HCT116 (cell line): ENCODE data around the gene MEAK7. TPM values are rescaled to one million over a fixed set of nuclear protein-coding genes. Genes with fewer than 3 reads are reported as not detected.

ENCODE experiments used
- ATAC-seq: fragments of 200-7000 bp; cut with Tn5 transposase; 2 replicates; pipeline ENCODE4 v1.9.1; 2020; ENCODE audit warnings: mild to moderate bottlenecking, moderate library complexity
- BruUV-seq: library from RNA; stranded (reverse); fragments of 400-500 nt; replicated peaks from 2 replicates; lab custom pipeline; 2021; lab: Mats Ljungman, UMichigan
- CTCF ChIA-PET: fragments of 300-600 bp; sonication (Branson Sonifier 250); formaldehyde crosslinking; loops from one replicate; lab custom pipeline; 2021; ENCODE audit warnings: antibody characterized with exemption; lab: Charles Lee
- POLR2A ChIA-PET: fragments of 300-600, 350-600 bp; sonication (Branson Sonifier 250); formaldehyde crosslinking; loops from one replicate; lab custom pipeline; 2021; ENCODE audit warnings: antibody characterized with exemption; lab: Charles Lee
- RAD21 ChIA-PET, 2 experiments: fragments of 300-600 bp; sonication (Branson Sonifier 250); formaldehyde crosslinking; loops; one replicate each; lab custom pipeline; 2023; ENCODE audit warnings: low total read pairs in 2 of 2; ENCODE audit not compliant: uncharacterized antibody in 2 of 2, unreplicated experiment in 2 of 2, low non-redundant PET in 1 of 2; lab: Charles Lee
- DNase-seq: peaks from one replicate; pipeline ENCODE4 v3.0.0-alpha.2; 2010; ENCODE audit warnings: low read depth, low spot score
- H2AFZ ChIP-seq: fragments of 200-600 bp; shearing (Covaris generic), sonication (generic); 2 replicates; pipeline ENCODE4 v1.6.1; 2017; ENCODE audit warnings: low read depth, mixed run types, mixed read lengths, antibody characterized with exemption, low read length; ENCODE audit not compliant: poor library complexity, severe bottlenecking
- H3K27ac ChIP-seq: 2 replicates; pipeline ENCODE4 v1.5.1; 2012; ENCODE audit warnings: low read depth, low read length
- H3K27me3 ChIP-seq: fragments of 200-600 bp; sonication (generic); 2 replicates; pipeline ENCODE4 v1.6.1; 2016; ENCODE audit warnings: mixed run types, low read length, mixed read lengths; ENCODE audit not compliant: insufficient read depth
- H3K36me3 ChIP-seq, 2 experiments: fragments of 200-500 bp in 1 of 2; fragments of 200-600 bp in 1 of 2; sonication (Bioruptor generic) in 1 of 2; sonication (generic) in 1 of 2; 2 replicates each; pipeline versions ENCODE4 v1.5.1 to v1.6.1; 2014 to 2016; ENCODE audit warnings: low read length in 2 of 2, inconsistent platforms in 1 of 2, mixed read lengths in 1 of 2, mixed run types in 1 of 2; ENCODE audit not compliant: insufficient read depth in 2 of 2, control insufficient read depth in 1 of 2
- H3K4me1 ChIP-seq, 2 experiments: fragments of 200-600 bp in 1 of 2; sonication (generic) in 1 of 2; 2 replicates each; pipeline versions ENCODE4 v1.5.1 to v1.6.1; 2012 to 2017; ENCODE audit warnings: low read length in 2 of 2, inconsistent platforms in 1 of 2, mild to moderate bottlenecking in 1 of 2, mixed read lengths in 1 of 2, mixed run types in 1 of 2, moderate library complexity in 1 of 2; ENCODE audit not compliant: insufficient read depth in 2 of 2, control insufficient read depth in 1 of 2
- H3K4me2 ChIP-seq: fragments of 200-600 bp; sonication (generic); 2 replicates; pipeline ENCODE4 v1.6.1; 2017; ENCODE audit warnings: mixed run types, low read length, mixed read lengths
- H3K4me3 ChIP-seq, 2 experiments: fragments of 200-600 bp in 1 of 2; sonication (generic) in 1 of 2; replicated peaks in 1 of 2; 2 replicates each; pipeline ENCODE4 v1.5.1; 2011 to 2016; ENCODE audit warnings: low read length in 2 of 2, control low read depth in 1 of 2, low read depth in 1 of 2, mild to moderate bottlenecking in 1 of 2, mixed read lengths in 1 of 2, mixed run types in 1 of 2
- H3K79me2 ChIP-seq: fragments of 200-600 bp; sonication (generic); 2 replicates; pipeline ENCODE4 v1.6.1; 2017; ENCODE audit warnings: mild to moderate bottlenecking, mixed run types, low read length, moderate library complexity, mixed read lengths; ENCODE audit not compliant: insufficient read depth
- H3K9ac ChIP-seq: fragments of 200-600 bp; sonication (generic); 2 replicates; pipeline ENCODE4 v1.6.1; 2016; ENCODE audit warnings: low read length, mixed read lengths
- H3K9me2 ChIP-seq: fragments of 200-600 bp; sonication (generic), shearing (Covaris generic); 2 replicates; pipeline ENCODE4 v1.6.1; 2017; ENCODE audit warnings: mixed run types, mild to moderate bottlenecking, moderate library complexity; ENCODE audit not compliant: insufficient read depth
- H3K9me3 ChIP-seq, 2 experiments: fragments of 200-500 bp in 1 of 2; fragments of 200-600 bp in 1 of 2; sonication (Bioruptor generic) in 1 of 2; sonication (generic) in 1 of 2; 2 replicates each; pipeline ENCODE4 v1.6.1; 2014 to 2017; ENCODE audit warnings: low read length in 2 of 2, mixed read lengths in 2 of 2, inconsistent platforms in 1 of 2, low read depth in 1 of 2, mild to moderate bottlenecking in 1 of 2, mixed run types in 1 of 2, moderate library complexity in 1 of 2; ENCODE audit not compliant: control insufficient read depth in 1 of 2, insufficient read depth in 1 of 2
- H4K20me1 ChIP-seq: fragments of 200-600 bp; sonication (generic), shearing (Covaris generic); 2 replicates; pipeline ENCODE4 v1.6.1; 2017; ENCODE audit warnings: mixed run types, mild to moderate bottlenecking, moderate library complexity; ENCODE audit not compliant: insufficient read depth
- EGR1 ChIP-seq: IDR thresholded peaks from 2 replicates; pipeline ENCODE4 v1.6.1; 2012; ENCODE audit warnings: low read depth
- FOSL1 ChIP-seq: IDR thresholded peaks from 2 replicates; pipeline ENCODE4 v1.6.1; 2012; ENCODE audit warnings: low read depth
- JUND ChIP-seq: IDR thresholded peaks from 2 replicates; pipeline ENCODE4 v1.6.1; 2012
- POLR2A ChIP-seq: IDR thresholded peaks from 2 replicates; pipeline ENCODE4 v1.7.0; 2011; ENCODE audit warnings: borderline replicate concordance; ENCODE audit not compliant: insufficient read depth, insufficient read length; ENCODE audit errors: extremely low read depth
- POLR2AphosphoS5 ChIP-seq: IDR thresholded peaks from 2 replicates; pipeline ENCODE4 v1.6.1; 2011; ENCODE audit warnings: mild to moderate bottlenecking, low read depth, low read length, moderate library complexity
- SIN3A ChIP-seq: IDR thresholded peaks from 2 replicates; pipeline ENCODE4 v1.6.1; 2012; ENCODE audit warnings: low read depth
- TCF7L2 ChIP-seq: IDR thresholded peaks from 2 replicates; pipeline ENCODE4 v1.7.0; 2011; ENCODE audit warnings: borderline replicate concordance, inconsistent platforms; ENCODE audit not compliant: insufficient read depth, insufficient read length; ENCODE audit errors: extremely low read depth
- intact Hi-C: fragments of 100-400 bp; cut with micrococcal nuclease; formaldehyde crosslinking; loops from 2 replicates; pipeline ENCODE4 v1.10.0; 2022
- total RNA-seq: library from RNA; stranded (reverse); gene quantifications from one replicate; pipeline ENCODE4 v1.2.1, GENCODE V29; 2021; ENCODE audit not compliant: unreplicated experiment
- TF ChIP-seq, protein P1 (sequence below), 3 experiments: fragments of 200-600 bp in 1 of 3; sonication (generic) in 1 of 3; IDR thresholded peaks in 2 of 3; conservative IDR thresholded peaks in 1 of 3; 2 replicates each; pipeline ENCODE4 v1.5.1; 2012 to 2017; ENCODE audit warnings: low read depth in 2 of 3, low read length in 2 of 3, antibody characterized with exemption in 1 of 3, borderline replicate concordance in 1 of 3, control low read depth in 1 of 3, mild to moderate bottlenecking in 1 of 3, mixed read lengths in 1 of 3, mixed run types in 1 of 3, moderate library complexity in 1 of 3; ENCODE audit not compliant: insufficient read depth in 1 of 3

Gene MEAK7
- total RNA-seq, 1 experiment from 2014 or later = 32.2 TPM

DNA sequence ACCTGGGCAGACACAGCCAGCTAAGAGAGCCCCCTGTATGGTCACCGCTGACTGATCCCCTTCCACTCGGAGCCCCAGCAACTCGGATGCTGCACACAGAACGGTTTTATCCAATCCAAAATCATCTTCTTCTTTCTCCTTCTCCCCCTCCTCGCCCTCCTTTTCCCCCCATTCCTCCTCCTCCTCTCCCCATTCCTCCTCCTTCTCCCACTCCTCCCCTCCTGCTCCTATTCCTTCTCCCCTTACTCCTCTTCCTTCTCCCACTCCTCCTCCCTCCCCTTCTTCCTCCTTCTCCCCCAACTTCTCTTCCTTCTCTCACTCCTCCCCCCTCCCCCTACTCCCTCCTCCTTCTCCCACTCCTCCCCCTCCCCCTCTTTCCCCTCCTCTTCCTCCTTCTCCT is 30.4 kb upstream of the MEAK7 start:
- Histone ChIP-seq H3K9ac (no peak overlapping the region), H3K36me3 (no peaks in the 10 kb centered on the region), H3K9me2 (no peaks in the 10 kb centered on the region), H3K9me3 (peaks cover 0 to 2% of the 10 kb centered on the region in 2 experiments; a peak in 1 of 4 replicates), H3K27me3 (0 out of 2 replicates have a peak, but pooled peaks cover 4% of the 10 kb centered on the region), H3K4me2 (no peak overlapping the region), H3K27ac (no peak overlapping the region), H3K4me3 (no peak overlapping the region), H4K20me1 (no peaks in the 10 kb centered on the region), H3K4me1 (peaks cover 3 to 20% of the 10 kb centered on the region in 2 experiments; a peak in 1 of 4 replicates), H2AFZ (no peak overlapping the region), H3K79me2 (no peaks in the 10 kb centered on the region)
- POLR2A ChIA-PET = no interaction called here
- intact Hi-C loops = no loop called here
- BruUV-seq = no TSS peak
- ATAC-seq (no peak), DNase-seq (no peak)
- CTCF ChIA-PET = no interaction called here
- RAD21 ChIA-PET = no interaction called here
- TF ChIP-seq FOSL1 (no peak), POLR2AphosphoS5 (no peak), EGR1 (no peak), JUND (no peak), POLR2A (no peak), SIN3A (no peak), TCF7L2 (no peak)
- TF ChIP-seq, protein P1, sequence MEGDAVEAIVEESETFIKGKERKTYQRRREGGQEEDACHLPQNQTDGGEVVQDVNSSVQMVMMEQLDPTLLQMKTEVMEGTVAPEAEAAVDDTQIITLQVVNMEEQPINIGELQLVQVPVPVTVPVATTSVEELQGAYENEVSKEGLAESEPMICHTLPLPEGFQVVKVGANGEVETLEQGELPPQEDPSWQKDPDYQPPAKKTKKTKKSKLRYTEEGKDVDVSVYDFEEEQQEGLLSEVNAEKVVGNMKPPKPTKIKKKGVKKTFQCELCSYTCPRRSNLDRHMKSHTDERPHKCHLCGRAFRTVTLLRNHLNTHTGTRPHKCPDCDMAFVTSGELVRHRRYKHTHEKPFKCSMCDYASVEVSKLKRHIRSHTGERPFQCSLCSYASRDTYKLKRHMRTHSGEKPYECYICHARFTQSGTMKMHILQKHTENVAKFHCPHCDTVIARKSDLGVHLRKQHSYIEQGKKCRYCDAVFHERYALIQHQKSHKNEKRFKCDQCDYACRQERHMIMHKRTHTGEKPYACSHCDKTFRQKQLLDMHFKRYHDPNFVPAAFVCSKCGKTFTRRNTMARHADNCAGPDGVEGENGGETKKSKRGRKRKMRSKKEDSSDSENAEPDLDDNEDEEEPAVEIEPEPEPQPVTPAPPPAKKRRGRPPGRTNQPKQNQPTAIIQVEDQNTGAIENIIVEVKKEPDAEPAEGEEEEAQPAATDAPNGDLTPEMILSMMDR (IDR thresholded peaks at IDR 0.05 in 2 of 3, conservative IDR thresholded peaks at IDR 0.05 in 1 of 3; ENCODE audit: borderline replicate concordance in 1 of 3, insufficient read depth in 1 of 3, low read depth in 2 of 3, low read length in 2 of 3) = no peak
